ENCODE data around the gene TMEM117. TPM values are rescaled to one million over a fixed set of nuclear protein-coding genes. Genes with fewer than 3 reads are reported as not detected.

The TMEM117 gene
- total and polyA plus RNA-seq, 12 donors, result 4.0 to 8.5 (median 7.1) TPM

DNA sequence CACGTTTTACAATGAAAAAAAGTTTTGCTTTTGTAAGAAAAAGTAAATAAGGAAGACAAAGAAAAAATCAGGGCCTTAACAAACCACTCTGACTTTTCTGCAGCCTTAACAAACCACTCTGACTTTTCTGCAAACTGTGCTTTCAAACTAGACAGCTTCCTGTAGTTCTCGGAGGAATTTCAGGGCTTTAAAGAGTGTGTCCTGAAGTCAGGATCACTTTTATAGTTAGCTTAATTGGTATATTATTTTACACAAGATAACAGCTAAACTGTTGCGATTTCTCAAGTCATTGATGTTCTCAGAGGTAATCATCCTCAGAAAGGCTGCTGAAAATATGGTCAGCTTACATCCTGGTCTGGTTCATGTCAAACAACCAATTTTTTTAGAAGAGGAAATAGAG, 42.2 kb downstream of the TMEM117 start:
- 66 to 77% methylated on average over 3 of the region's 3 CpGs for WGBS, 2 donors
- TF ChIP-seq, protein P1, sequence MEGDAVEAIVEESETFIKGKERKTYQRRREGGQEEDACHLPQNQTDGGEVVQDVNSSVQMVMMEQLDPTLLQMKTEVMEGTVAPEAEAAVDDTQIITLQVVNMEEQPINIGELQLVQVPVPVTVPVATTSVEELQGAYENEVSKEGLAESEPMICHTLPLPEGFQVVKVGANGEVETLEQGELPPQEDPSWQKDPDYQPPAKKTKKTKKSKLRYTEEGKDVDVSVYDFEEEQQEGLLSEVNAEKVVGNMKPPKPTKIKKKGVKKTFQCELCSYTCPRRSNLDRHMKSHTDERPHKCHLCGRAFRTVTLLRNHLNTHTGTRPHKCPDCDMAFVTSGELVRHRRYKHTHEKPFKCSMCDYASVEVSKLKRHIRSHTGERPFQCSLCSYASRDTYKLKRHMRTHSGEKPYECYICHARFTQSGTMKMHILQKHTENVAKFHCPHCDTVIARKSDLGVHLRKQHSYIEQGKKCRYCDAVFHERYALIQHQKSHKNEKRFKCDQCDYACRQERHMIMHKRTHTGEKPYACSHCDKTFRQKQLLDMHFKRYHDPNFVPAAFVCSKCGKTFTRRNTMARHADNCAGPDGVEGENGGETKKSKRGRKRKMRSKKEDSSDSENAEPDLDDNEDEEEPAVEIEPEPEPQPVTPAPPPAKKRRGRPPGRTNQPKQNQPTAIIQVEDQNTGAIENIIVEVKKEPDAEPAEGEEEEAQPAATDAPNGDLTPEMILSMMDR (IDR thresholded peaks at IDR 0.05), result no peak
- Histone ChIP-seq H3K4me1 (no peaks in the 10 kb centered on the region), H3K36me3 (no peaks in the 10 kb centered on the region), H3K27ac (no peak overlapping the region), H3K27me3 (no peaks in the 10 kb centered on the region), H3K4me3 (no peak overlapping the region), H3K9me3 (no peaks in the 10 kb centered on the region)
- intact Hi-C loops (cut with DNase I), result no loop called here
- ATAC-seq (no peak), DNase-seq (no peak)

DNA sequence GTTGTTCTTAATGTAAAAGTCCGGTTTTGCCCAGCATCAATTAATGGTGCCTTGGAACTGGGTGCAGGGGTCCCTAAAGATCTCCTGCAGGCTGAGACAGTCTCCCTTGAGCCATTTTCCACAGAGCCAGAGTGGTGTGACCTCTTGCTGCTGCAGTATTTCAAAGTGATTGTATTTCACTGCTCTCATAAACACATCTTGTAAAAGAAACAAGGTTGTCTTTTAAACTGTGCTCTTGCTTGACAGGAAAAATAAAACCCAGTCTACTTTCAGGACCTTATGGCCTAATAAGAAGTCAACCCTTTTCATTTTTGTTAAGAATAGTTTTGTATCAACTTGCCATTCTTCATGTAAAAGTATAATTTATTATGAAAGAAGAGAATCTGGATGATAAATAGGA, 44.7 kb downstream of the TMEM117 start:
- Histone ChIP-seq H3K4me3 (no peak overlapping the region), H3K4me1 (peaks cover 0 to 11% (median 0%) of the 10 kb centered on the region in 9 donors), H3K9me3 (no peaks in the 10 kb centered on the region), H3K27me3 (no peaks in the 10 kb centered on the region), H3K27ac (no peak overlapping the region), H3K36me3 (no peaks in the 10 kb centered on the region)
- intact Hi-C loops (cut with DNase I), result loop anchor here (5.0 to 10.0 kb wide), 9 partner anchors 43 to 438 kb away; partner anchors contain the start of genes TWF1 (in 4 of the 10), IRAK4 (in 2 of the 10), PUS7L (in 2 of the 10) and TMEM117 (in 1 of the 10)
- no peak for DNase-seq
- no peak for ATAC-seq
- TF ChIP-seq, protein P1 (IDR thresholded peaks at IDR 0.05), result no peak
- WGBS, 2 donors, result 81 to 91% methylated on average over 1 of the region's 1 CpG

DNA sequence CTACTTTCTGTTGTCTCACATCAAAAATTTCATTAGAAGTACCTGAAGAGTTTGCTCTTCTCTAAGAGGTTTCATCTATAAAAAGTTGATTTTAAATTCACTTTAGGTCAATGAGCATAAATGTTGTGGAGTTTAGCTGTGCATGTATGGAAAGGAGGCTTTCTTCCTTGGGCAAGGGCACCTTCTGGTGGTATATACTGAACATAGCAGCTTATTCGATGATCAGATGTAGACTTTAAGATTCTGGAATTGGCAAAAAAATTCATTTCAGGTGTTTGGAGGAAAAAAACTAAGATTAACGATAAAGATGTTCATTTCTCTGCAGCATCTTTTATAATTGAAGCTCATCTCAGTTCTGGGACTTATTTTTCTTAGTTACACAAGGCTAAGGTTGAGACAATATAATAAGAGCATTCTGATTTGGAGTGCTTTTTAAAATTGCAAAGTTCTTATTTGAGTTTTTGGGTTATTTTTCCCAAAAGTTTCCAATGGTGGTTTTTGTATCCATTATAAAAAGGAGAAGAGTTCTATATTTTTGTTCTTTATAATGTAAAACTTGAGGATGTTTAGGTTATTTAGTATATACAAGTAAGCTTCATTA, 46.8 kb downstream of the TMEM117 start:
- Histone ChIP-seq H3K4me1 (peaks cover 0 to 11% (median 0%) of the 10 kb centered on the region in 9 donors), H3K27ac (no peak overlapping the region), H3K4me3 (no peak overlapping the region), H3K36me3 (no peaks in the 10 kb centered on the region), H3K9me3 (no peaks in the 10 kb centered on the region), H3K27me3 (no peaks in the 10 kb centered on the region)
- ATAC-seq (peak in 5 of 8 donors; percentile 52 to 70 (median 64)), DNase-seq (no peak)
- intact Hi-C loops (cut with DNase I), result loop anchor here (2.0 to 10.0 kb wide), 10 partner anchors 45 to 440 kb away; partner anchors contain the start of genes TWF1 (in 6 of the 10), IRAK4 (in 2 of the 10), PUS7L (in 2 of the 10) and TMEM117 (in 1 of the 10)
- 7 to 12% methylated on average over 2 of the region's 2 CpGs for WGBS, 2 donors
- TF ChIP-seq, protein P1 (IDR thresholded peaks at IDR 0.05), result peak; percentile 34 to 90 (median 79)

DNA sequence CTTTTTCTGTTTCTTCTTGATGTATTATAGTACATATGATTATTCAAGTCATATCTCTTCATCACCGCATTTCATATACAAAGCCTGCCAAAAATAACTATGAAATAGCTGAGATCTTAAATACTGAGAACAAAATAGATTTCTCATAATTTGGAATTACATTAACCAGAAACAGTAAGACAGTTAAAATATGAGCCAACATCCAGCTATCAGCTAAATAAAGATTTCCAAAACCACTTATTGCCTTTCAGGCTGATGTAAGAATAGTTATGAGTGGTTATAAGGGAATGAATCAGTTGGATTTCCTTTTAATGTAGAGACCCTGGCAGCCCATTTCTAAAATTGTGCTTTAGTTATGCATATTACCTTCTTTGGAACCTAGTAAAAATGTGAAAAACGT, 47.4 kb downstream of the TMEM117 start:
- intact Hi-C loops (cut with DNase I), result loop anchor here (2.0 to 10.0 kb wide), 10 partner anchors 46 to 441 kb away; partner anchors contain the start of genes TWF1 (in 6 of the 10), IRAK4 (in 2 of the 10), PUS7L (in 2 of the 10) and TMEM117 (in 1 of the 10)
- H3K4me1 ChIP-seq, result peaks cover 0 to 11% (median 0%) of the 10 kb centered on the region in 9 donors
- ATAC-seq (no peak), DNase-seq (no peak)
- H3K27me3 ChIP-seq, result no peaks in the 10 kb centered on the region
- no peaks in the 10 kb centered on the region for H3K9me3 ChIP-seq
- no peak overlapping the region for H3K4me3 ChIP-seq
- no peaks in the 10 kb centered on the region for H3K36me3 ChIP-seq
- WGBS, 2 donors, result 66 to 70% methylated on average over 2 of the region's 2 CpGs
- no peak overlapping the region for H3K27ac ChIP-seq
- TF ChIP-seq, protein P1 (IDR thresholded peaks at IDR 0.05), result no peak

All from heart right ventricle (tissue), 16 donors.